SK-N-SH (cell line): ENCODE results near the gene TLE5.

Experiments used
- CTCF ChIP-seq: fragments of 200-600 bp; sonication (generic); IDR thresholded peaks from 2 replicates; pipeline ENCODE4 v1.6.1; 2017; ENCODE audit warnings: antibody characterized with exemption, mild to moderate bottlenecking, moderate library complexity
- EP300 ChIP-seq, 2 experiments: IDR thresholded peaks; 2 replicates each; pipeline versions ENCODE4 v1.4.0 to v1.6.1; 2012; ENCODE audit warnings: borderline replicate concordance in 1 of 2, low read depth in 1 of 2, low read length in 1 of 2
- EZH2phosphoT487 ChIP-seq: fragments of 200-600 bp; sonication (generic); IDR thresholded peaks from 2 replicates; pipeline ENCODE4 v1.6.1; 2017; ENCODE audit warnings: low read depth, mixed run types, mild to moderate bottlenecking, antibody characterized with exemption, moderate library complexity, borderline replicate concordance
- FOXM1 ChIP-seq: IDR thresholded peaks from 2 replicates; pipeline ENCODE4 v1.4.0; 2012; ENCODE audit warnings: low read depth, mild to moderate bottlenecking
- GABPA ChIP-seq: IDR thresholded peaks from 2 replicates; pipeline ENCODE4 v1.4.0; 2012; ENCODE audit warnings: low read depth, mild to moderate bottlenecking
- MAX ChIP-seq: IDR thresholded peaks from 2 replicates; pipeline ENCODE4 v1.4.0; 2012; ENCODE audit warnings: low read depth
- NFIC ChIP-seq: IDR thresholded peaks from 2 replicates; pipeline ENCODE4 v1.4.0; 2012; ENCODE audit warnings: borderline replicate concordance
- POLR2AphosphoS5 ChIP-seq: IDR thresholded peaks from 2 replicates; pipeline ENCODE4 v1.6.1; 2012; ENCODE audit warnings: low read depth, low read length
- REST ChIP-seq: IDR thresholded peaks from 2 replicates; pipeline ENCODE4 v1.6.1; 2012; ENCODE audit warnings: mild to moderate bottlenecking, low read depth, low read length, moderate library complexity
- SIN3A ChIP-seq: IDR thresholded peaks from 2 replicates; pipeline ENCODE4 v1.6.1; 2012; ENCODE audit warnings: low read depth, mild to moderate bottlenecking, low read length, moderate library complexity, borderline replicate concordance
- TAF1 ChIP-seq: IDR thresholded peaks from 2 replicates; pipeline ENCODE4 v1.6.1; 2012; ENCODE audit warnings: low read depth, mild to moderate bottlenecking, low read length, moderate library complexity, borderline replicate concordance
- USF1 ChIP-seq: IDR thresholded peaks from 2 replicates; pipeline ENCODE4 v1.4.0; 2012; ENCODE audit warnings: low read depth, borderline replicate concordance

- TF ChIP-seq MAX (no peak), CTCF (no peak), TAF1 (no peak), REST (no peak), SIN3A (no peak), EP300 (IDR thresholded peaks at IDR 0.05; ENCODE audit: borderline replicate concordance in 1 of 2, low read depth in 1 of 2, low read length in 1 of 2) (no peak), GABPA (no peak), POLR2AphosphoS5 (no peak), EZH2phosphoT487 (no peak), FOXM1 (no peak), USF1 (no peak), NFIC (no peak)
Measured at GRCh38 chr19:3100747-3101730, 38.7 kb upstream of the TLE5 start.
